HEK293 (cell line): ENCODE results near the gene CDH11.

Experiments
- CTCF ChIA-PET: fragments of 350-600 bp; formaldehyde crosslinking; extraction: SDS; loops from one replicate; lab custom pipeline; 2021; ENCODE audit warnings: antibody characterized with exemption; lab: Yijun Ruan, JAX
- POLR2A ChIA-PET: fragments of 300-600 bp; formaldehyde crosslinking; extraction: SDS; loops from one replicate; lab custom pipeline; 2020; ENCODE audit warnings: antibody characterized with exemption, inconsistent platforms; lab: Yijun Ruan, JAX
- H3K27ac ChIP-seq: fragments of 200-500 bp; sonication (Bioruptor generic); 2 replicates; pipeline ENCODE4 v1.5.1; 2014; ENCODE audit warnings: low read depth, low read length, control low read depth, inconsistent platforms; ENCODE audit errors: extremely low read depth
- H3K36me3 ChIP-seq, 2 experiments: fragments of 200-500 bp in 1 of 2; sonication (Bioruptor generic) in 1 of 2; 1 replicate in 1 of 2; 2 replicates in 1 of 2; pipeline ENCODE4 v1.5.1; 2014 to 2017; ENCODE audit warnings: inconsistent platforms in 2 of 2, low read length in 2 of 2; ENCODE audit not compliant: control insufficient read depth in 2 of 2, insufficient read depth in 1 of 2
- H3K4me1 ChIP-seq: fragments of 200-500 bp; sonication (Bioruptor generic); 2 replicates; pipeline ENCODE4 v1.5.1; 2014; ENCODE audit warnings: mild to moderate bottlenecking, low read length, inconsistent platforms; ENCODE audit not compliant: control insufficient read depth, insufficient read depth
- H3K4me3 ChIP-seq: 2 replicates; pipeline ENCODE4 v1.5.1; 2011; ENCODE audit warnings: low read depth, mild to moderate bottlenecking, control low read depth, low read length, moderate library complexity
- H3K9me3 ChIP-seq: fragments of 200-500 bp; sonication (Bioruptor generic); 2 replicates; pipeline ENCODE4 v1.5.1; 2014; ENCODE audit warnings: low read depth, low read length, inconsistent platforms; ENCODE audit not compliant: control insufficient read depth, insufficient read depth
- BCL11B ChIP-seq: fragments of 450-650 bp; formaldehyde crosslinking; IDR thresholded peaks from 2 replicates; pipeline ENCODE4 v1.5.1; 2016; ENCODE audit warnings: low read depth, missing biosample characterization, missing genetic modification characterization
- GFI1B ChIP-seq: fragments of 450-650 bp; formaldehyde crosslinking; IDR thresholded peaks from 2 replicates; pipeline ENCODE4 v1.5.1; 2016; ENCODE audit warnings: missing biosample characterization, missing genetic modification characterization
- IKZF3 ChIP-seq: fragments of 450-650 bp; IDR thresholded peaks from 2 replicates; pipeline ENCODE4 v1.5.0; 2018; ENCODE audit warnings: missing biosample characterization, mild to moderate bottlenecking, missing genetic modification characterization, moderate library complexity
- OSR2 ChIP-seq: fragments of 450-650 bp; formaldehyde crosslinking; IDR thresholded peaks from 2 replicates; pipeline ENCODE4 v1.5.1; 2016; ENCODE audit warnings: missing biosample characterization, missing genetic modification characterization
- ZNF121 ChIP-seq: fragments of 450-650 bp; formaldehyde crosslinking; IDR thresholded peaks from 2 replicates; pipeline ENCODE4 v1.5.1; 2016; ENCODE audit warnings: missing biosample characterization, missing genetic modification characterization
- ZNF140 ChIP-seq: fragments of 450-650 bp; formaldehyde crosslinking; IDR thresholded peaks from 2 replicates; pipeline ENCODE4 v1.5.1; 2016; ENCODE audit warnings: missing biosample characterization, missing genetic modification characterization
- ZNF248 ChIP-seq: fragments of 450-650 bp; formaldehyde crosslinking; IDR thresholded peaks from 2 replicates; pipeline ENCODE4 v1.5.1; 2017; ENCODE audit warnings: missing biosample characterization, missing genetic modification characterization
- ZNF416 ChIP-seq: fragments of 450-650 bp; formaldehyde crosslinking; IDR thresholded peaks from 2 replicates; pipeline ENCODE4 v1.5.1; 2016; ENCODE audit warnings: missing biosample characterization, missing genetic modification characterization
- ZNF555 ChIP-seq: fragments of 450-650 bp; formaldehyde crosslinking; conservative IDR thresholded peaks from 2 replicates; pipeline ENCODE4 v1.5.1; 2017; ENCODE audit warnings: missing biosample characterization, mild to moderate bottlenecking, missing genetic modification characterization, inconsistent platforms
- ZNF561 ChIP-seq: fragments of 450-650 bp; IDR thresholded peaks from 2 replicates; pipeline ENCODE4 v1.5.1; 2018; ENCODE audit warnings: missing biosample characterization, missing genetic modification characterization, borderline replicate concordance
- ZNF654 ChIP-seq: fragments of 450-650 bp; formaldehyde crosslinking; IDR thresholded peaks from 2 replicates; pipeline ENCODE4 v1.5.1; 2016; ENCODE audit warnings: low read depth, missing biosample characterization, missing genetic modification characterization
- ZNF660 ChIP-seq: fragments of 450-650 bp; IDR thresholded peaks from 2 replicates; pipeline ENCODE4 v1.5.1; 2018; ENCODE audit warnings: missing biosample characterization, mild to moderate bottlenecking, missing genetic modification characterization
- ZNF768 ChIP-seq: fragments of 450-650 bp; formaldehyde crosslinking; IDR thresholded peaks from 2 replicates; pipeline ENCODE4 v1.5.1; 2018; ENCODE audit warnings: missing biosample characterization, mild to moderate bottlenecking, missing genetic modification characterization
- ZNF791 ChIP-seq: fragments of 450-650 bp; formaldehyde crosslinking; IDR thresholded peaks from 2 replicates; pipeline ENCODE4 v1.5.1; 2016; ENCODE audit warnings: missing biosample characterization, missing genetic modification characterization
- ZNF792 ChIP-seq: fragments of 450-650 bp; formaldehyde crosslinking; IDR thresholded peaks from 2 replicates; pipeline ENCODE4 v1.5.1; 2016; ENCODE audit warnings: missing biosample characterization, missing genetic modification characterization
- TF ChIP-seq, protein P1 (sequence below): fragments of 450-650 bp; formaldehyde crosslinking; IDR thresholded peaks from 2 replicates; pipeline ENCODE4 v1.5.1; 2016; ENCODE audit warnings: missing biosample characterization, missing genetic modification characterization
- TF ChIP-seq, protein P2 (sequence below): fragments of 450-650 bp; formaldehyde crosslinking; IDR thresholded peaks from 2 replicates; pipeline ENCODE4 v1.5.1; 2017; ENCODE audit warnings: missing biosample characterization, mild to moderate bottlenecking, missing genetic modification characterization, moderate library complexity
- TF ChIP-seq, protein P3 (sequence below): fragments of 450-650 bp; formaldehyde crosslinking; IDR thresholded peaks from 2 replicates; pipeline ENCODE4 v1.5.1; 2016; ENCODE audit warnings: missing biosample characterization, missing genetic modification characterization
- TF ChIP-seq, protein P4 (sequence below): fragments of 450-650 bp; formaldehyde crosslinking; IDR thresholded peaks from 2 replicates; pipeline ENCODE4 v1.5.1; 2016; ENCODE audit warnings: missing biosample characterization, missing genetic modification characterization
- TF ChIP-seq, protein P5 (sequence below): fragments of 450-650 bp; formaldehyde crosslinking; IDR thresholded peaks from 2 replicates; pipeline ENCODE4 v1.5.1; 2016; ENCODE audit warnings: missing biosample characterization, missing genetic modification characterization

Gene CDH11

DNA sequence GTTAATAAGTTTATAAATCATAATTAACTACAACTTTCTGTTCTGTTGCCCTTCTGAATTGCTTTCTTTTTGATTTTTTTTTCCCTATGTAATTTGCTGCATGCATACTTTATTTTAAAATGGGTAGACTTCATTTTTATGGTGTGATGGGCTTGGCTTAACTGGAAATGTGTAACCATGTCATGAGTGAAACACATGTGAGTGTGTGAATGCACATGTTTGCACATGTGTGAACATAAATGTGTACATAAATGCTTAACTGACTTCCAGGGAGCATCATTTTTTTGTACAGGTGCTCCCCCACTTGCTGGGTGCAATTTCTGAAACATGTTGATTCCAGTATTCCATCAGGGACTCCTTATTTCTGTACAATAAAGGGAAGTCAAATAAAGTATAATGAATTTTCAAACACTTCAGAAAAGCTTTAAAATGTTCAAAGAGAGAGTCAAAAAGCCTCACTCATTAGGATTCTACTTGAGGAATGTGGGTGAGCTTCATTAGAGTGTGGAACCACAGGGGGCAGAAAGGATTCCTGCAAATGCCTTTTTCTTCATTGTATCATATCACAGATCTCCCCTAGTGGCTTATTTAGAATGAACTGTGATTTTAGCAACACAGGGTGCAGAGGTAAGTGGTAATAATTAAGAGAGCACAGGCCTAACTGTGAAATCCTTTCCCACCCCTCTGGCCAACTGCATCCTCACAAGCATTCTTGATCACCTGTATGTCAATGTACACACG, 31.7 kb upstream of the CDH11 start:
- TF ChIP-seq ZNF561 (tag by site-specific recombination) (no peak), IKZF3 (tag by site-specific recombination) (no peak), ZNF555 (tag by site-specific recombination) (no peak), ZNF121 (tag by site-specific recombination) (no peak), ZNF140 (no peak), ZNF792 (tag by site-specific recombination) (no peak), OSR2 (tag by site-specific recombination) (no peak), ZNF660 (tag by site-specific recombination) (no peak), ZNF248 (tag by site-specific recombination) (no peak), ZNF416 (tag by site-specific recombination) (no peak), BCL11B (tag by site-specific recombination) (no peak), ZNF654 (tag by site-specific recombination) (no peak), GFI1B (tag by site-specific recombination) (no peak), ZNF791 (tag by site-specific recombination) (no peak), ZNF768 (tag by site-specific recombination) (no peak)
- TF ChIP-seq, protein P1, sequence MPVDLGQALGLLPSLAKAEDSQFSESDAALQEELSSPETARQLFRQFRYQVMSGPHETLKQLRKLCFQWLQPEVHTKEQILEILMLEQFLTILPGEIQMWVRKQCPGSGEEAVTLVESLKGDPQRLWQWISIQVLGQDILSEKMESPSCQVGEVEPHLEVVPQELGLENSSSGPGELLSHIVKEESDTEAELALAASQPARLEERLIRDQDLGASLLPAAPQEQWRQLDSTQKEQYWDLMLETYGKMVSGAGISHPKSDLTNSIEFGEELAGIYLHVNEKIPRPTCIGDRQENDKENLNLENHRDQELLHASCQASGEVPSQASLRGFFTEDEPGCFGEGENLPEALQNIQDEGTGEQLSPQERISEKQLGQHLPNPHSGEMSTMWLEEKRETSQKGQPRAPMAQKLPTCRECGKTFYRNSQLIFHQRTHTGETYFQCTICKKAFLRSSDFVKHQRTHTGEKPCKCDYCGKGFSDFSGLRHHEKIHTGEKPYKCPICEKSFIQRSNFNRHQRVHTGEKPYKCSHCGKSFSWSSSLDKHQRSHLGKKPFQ (tag by site-specific recombination) = no peak
- TF ChIP-seq, protein P2, sequence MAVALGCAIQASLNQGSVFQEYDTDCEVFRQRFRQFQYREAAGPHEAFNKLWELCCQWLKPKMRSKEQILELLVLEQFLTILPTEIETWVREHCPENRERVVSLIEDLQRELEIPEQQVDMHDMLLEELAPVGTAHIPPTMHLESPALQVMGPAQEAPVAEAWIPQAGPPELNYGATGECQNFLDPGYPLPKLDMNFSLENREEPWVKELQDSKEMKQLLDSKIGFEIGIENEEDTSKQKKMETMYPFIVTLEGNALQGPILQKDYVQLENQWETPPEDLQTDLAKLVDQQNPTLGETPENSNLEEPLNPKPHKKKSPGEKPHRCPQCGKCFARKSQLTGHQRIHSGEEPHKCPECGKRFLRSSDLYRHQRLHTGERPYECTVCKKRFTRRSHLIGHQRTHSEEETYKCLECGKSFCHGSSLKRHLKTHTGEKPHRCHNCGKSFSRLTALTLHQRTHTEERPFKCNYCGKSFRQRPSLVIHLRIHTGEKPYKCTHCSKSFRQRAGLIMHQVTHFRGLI (tag by site-specific recombination) = no peak
- TF ChIP-seq, protein P3, sequence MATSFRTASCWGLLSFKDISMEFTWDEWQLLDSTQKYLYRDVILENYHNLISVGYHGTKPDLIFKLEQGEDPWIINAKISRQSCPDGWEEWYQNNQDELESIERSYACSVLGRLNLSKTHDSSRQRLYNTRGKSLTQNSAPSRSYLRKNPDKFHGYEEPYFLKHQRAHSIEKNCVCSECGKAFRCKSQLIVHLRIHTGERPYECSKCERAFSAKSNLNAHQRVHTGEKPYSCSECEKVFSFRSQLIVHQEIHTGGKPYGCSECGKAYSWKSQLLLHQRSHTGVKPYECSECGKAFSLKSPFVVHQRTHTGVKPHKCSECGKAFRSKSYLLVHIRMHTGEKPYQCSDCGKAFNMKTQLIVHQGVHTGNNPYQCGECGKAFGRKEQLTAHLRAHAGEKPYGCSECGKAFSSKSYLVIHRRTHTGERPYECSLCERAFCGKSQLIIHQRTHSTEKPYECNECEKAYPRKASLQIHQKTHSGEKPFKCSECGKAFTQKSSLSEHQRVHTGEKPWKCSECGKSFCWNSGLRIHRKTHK (tag by site-specific recombination) = no peak
- TF ChIP-seq, protein P4, sequence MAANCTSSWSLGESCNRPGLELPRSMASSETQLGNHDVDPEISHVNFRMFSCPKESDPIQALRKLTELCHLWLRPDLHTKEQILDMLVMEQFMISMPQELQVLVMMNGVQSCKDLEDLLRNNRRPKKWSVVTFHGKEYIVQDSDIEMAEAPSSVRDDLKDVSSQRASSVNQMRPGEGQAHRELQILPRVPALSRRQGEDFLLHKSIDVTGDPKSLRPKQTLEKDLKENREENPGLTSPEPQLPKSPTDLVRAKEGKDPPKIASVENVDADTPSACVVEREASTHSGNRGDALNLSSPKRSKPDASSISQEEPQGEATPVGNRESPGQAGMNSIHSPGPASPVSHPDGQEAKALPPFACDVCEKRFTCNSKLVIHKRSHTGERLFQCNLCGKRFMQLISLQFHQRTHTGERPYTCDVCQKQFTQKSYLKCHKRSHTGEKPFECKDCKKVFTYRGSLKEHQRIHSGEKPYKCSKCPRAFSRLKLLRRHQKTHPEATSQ (tag by site-specific recombination) = no peak
- TF ChIP-seq, protein P5, sequence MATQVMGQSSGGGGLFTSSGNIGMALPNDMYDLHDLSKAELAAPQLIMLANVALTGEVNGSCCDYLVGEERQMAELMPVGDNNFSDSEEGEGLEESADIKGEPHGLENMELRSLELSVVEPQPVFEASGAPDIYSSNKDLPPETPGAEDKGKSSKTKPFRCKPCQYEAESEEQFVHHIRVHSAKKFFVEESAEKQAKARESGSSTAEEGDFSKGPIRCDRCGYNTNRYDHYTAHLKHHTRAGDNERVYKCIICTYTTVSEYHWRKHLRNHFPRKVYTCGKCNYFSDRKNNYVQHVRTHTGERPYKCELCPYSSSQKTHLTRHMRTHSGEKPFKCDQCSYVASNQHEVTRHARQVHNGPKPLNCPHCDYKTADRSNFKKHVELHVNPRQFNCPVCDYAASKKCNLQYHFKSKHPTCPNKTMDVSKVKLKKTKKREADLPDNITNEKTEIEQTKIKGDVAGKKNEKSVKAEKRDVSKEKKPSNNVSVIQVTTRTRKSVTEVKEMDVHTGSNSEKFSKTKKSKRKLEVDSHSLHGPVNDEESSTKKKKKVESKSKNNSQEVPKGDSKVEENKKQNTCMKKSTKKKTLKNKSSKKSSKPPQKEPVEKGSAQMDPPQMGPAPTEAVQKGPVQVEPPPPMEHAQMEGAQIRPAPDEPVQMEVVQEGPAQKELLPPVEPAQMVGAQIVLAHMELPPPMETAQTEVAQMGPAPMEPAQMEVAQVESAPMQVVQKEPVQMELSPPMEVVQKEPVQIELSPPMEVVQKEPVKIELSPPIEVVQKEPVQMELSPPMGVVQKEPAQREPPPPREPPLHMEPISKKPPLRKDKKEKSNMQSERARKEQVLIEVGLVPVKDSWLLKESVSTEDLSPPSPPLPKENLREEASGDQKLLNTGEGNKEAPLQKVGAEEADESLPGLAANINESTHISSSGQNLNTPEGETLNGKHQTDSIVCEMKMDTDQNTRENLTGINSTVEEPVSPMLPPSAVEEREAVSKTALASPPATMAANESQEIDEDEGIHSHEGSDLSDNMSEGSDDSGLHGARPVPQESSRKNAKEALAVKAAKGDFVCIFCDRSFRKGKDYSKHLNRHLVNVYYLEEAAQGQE = no peak
- TF ChIP-seq, all 188 proteins: peak for 0
- Histone ChIP-seq H3K9me3 (no peaks in the 10 kb centered on the region), H3K36me3 (no peaks in the 10 kb centered on the region), H3K4me1 (no peaks in the 10 kb centered on the region), H3K27ac (no peak overlapping the region), H3K4me3 (no peak overlapping the region)
- ChIA-PET CTCF (interaction anchor here (0.6 kb wide), 1 partner anchor 13 kb away, joined by 3 read pairs; no protein-coding TSS in a partner anchor), POLR2A (no interaction called here)
